Lung (tissue), 12 donors: ENCODE data around the gene OTULIN. TPM values are rescaled to one million over a fixed set of nuclear protein-coding genes. Genes with fewer than 3 reads are reported as not detected.

Experiments
- ATAC-seq: fragments of 200-7000 bp; cut with Tn5 transposase; one replicate; pipeline ENCODE4 v1.9.1; 2020; ENCODE audit warnings: moderate number of reproducible peaks; ENCODE audit not compliant: insufficient read depth, low FRiP score
- DNase-seq, 3 donors: peaks; one replicate each; pipeline ENCODE4 v3.0.0-alpha.2; 2013 to 2017
- H3K27ac ChIP-seq, 2 donors: one replicate each; pipeline ENCODE4 v1.5.1; 2013; ENCODE audit warnings: mild to moderate bottlenecking in 2 of 2, moderate library complexity in 2 of 2, control low read depth in 1 of 2, inconsistent platforms in 1 of 2, low read depth in 1 of 2, low read length in 1 of 2
- H3K27me3 ChIP-seq, 3 donors: one replicate each; pipeline ENCODE4 v1.5.1; 2013; ENCODE audit warnings: low read length in 2 of 3; ENCODE audit not compliant: control insufficient read depth in 3 of 3, insufficient read depth in 3 of 3
- H3K36me3 ChIP-seq, 4 donors: one replicate each; pipeline ENCODE4 v1.5.1; 2013; ENCODE audit warnings: low read length in 4 of 4, mild to moderate bottlenecking in 1 of 4, moderate library complexity in 1 of 4; ENCODE audit not compliant: control insufficient read depth in 4 of 4, insufficient read depth in 4 of 4
- H3K4me1 ChIP-seq, 5 donors: one replicate each; pipeline ENCODE4 v1.5.1; 2013; ENCODE audit warnings: low read length in 5 of 5, mild to moderate bottlenecking in 2 of 5, moderate library complexity in 1 of 5; ENCODE audit not compliant: control insufficient read depth in 5 of 5, insufficient read depth in 5 of 5
- H3K4me3 ChIP-seq: one replicate; pipeline ENCODE4 v1.5.1; 2013; ENCODE audit warnings: mild to moderate bottlenecking, control low read depth, moderate library complexity
- H3K9ac ChIP-seq, 2 donors: one replicate each; pipeline ENCODE4 v1.5.1; 2013; ENCODE audit warnings: low read length in 2 of 2, control low read depth in 1 of 2; ENCODE audit not compliant: insufficient read depth in 1 of 2
- H3K9me3 ChIP-seq, 4 donors: one replicate each; pipeline ENCODE4 v1.5.1; 2013; ENCODE audit warnings: low read length in 3 of 4, mild to moderate bottlenecking in 1 of 4, moderate library complexity in 1 of 4; ENCODE audit not compliant: control insufficient read depth in 4 of 4, insufficient read depth in 3 of 4
- WGBS, 2 donors: extraction: QIAGEN DNeasy Blood & Tissue Kit; methylation state at CpG; one replicate each; pipeline ENCODE4 v1.1.7; 2013; 5-methylcytosine and 5-hydroxymethylcytosine counted together
- polyA plus RNA-seq, 2 donors: library from polyadenylated mRNA; stranded (reverse); fragments of 200-250 nt; gene quantifications; one replicate each; pipeline ENCODE4 v1.2.1, GENCODE V29; 2013
- total RNA-seq, 2 donors: library from RNA; depleted of rRNA in 1 of 2; stranded (reverse); fragments of >200 nt in 1 of 2; gene quantifications; one replicate each; pipeline ENCODE4 v1.2.1, GENCODE V29; 2014 to 2021
- TF ChIP-seq, protein P1 (sequence below): IDR thresholded peaks from 2 replicates; pipeline ENCODE4 v1.5.1; 2012; ENCODE audit warnings: mild to moderate bottlenecking; ENCODE audit errors: control extremely low read depth, extremely low read depth
- donor health status: control.
- donor health status: control.
- donor health status: Bipolar disorder and iron deficiency.
- donor health status: healthy.
- donor health status: DM: yes; HTN: yes; CAD: no.

Gene OTULIN
- total and polyA plus RNA-seq, 4 donors: 7.5 to 35.6 (median 21.9) TPM

DNA sequence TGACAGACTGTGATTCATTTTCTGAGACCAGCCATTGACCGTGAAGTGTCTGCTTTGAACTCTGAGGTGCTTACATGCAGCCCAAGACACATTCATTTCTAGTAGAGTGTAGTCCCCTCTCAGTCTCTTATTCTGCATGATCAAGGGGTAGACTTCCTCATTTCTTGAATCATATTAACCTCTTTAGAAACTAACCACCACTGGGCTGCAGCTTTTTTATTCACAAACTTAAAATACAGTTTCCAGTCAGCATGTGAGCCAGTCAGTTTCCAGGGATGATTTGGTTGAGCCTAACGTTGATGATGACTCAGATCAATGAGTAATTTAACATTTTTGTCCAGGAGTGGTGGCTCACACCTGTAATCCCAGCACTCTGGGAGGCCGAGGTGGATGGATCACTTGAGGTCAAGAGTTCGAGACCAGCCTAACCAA, 59.2 kb downstream of the OTULIN start:
- TF ChIP-seq, protein P1, sequence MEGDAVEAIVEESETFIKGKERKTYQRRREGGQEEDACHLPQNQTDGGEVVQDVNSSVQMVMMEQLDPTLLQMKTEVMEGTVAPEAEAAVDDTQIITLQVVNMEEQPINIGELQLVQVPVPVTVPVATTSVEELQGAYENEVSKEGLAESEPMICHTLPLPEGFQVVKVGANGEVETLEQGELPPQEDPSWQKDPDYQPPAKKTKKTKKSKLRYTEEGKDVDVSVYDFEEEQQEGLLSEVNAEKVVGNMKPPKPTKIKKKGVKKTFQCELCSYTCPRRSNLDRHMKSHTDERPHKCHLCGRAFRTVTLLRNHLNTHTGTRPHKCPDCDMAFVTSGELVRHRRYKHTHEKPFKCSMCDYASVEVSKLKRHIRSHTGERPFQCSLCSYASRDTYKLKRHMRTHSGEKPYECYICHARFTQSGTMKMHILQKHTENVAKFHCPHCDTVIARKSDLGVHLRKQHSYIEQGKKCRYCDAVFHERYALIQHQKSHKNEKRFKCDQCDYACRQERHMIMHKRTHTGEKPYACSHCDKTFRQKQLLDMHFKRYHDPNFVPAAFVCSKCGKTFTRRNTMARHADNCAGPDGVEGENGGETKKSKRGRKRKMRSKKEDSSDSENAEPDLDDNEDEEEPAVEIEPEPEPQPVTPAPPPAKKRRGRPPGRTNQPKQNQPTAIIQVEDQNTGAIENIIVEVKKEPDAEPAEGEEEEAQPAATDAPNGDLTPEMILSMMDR: no peak
- WGBS, 2 donors: 81 to 83% methylated on average over 4 of the region's 4 CpGs
- no peaks in the 10 kb centered on the region for H3K9me3 ChIP-seq
- no peak overlapping the region for H3K4me3 ChIP-seq
- no peak overlapping the region for H3K27ac ChIP-seq
- peaks cover 0 to 4% (median 0%) of the 10 kb centered on the region in 5 donors for H3K4me1 ChIP-seq
- no peak for DNase-seq
- no peaks in the 10 kb centered on the region for H3K36me3 ChIP-seq
- no peaks in the 10 kb centered on the region for H3K27me3 ChIP-seq
- H3K9ac ChIP-seq: no peak overlapping the region
- no peak for ATAC-seq

DNA sequence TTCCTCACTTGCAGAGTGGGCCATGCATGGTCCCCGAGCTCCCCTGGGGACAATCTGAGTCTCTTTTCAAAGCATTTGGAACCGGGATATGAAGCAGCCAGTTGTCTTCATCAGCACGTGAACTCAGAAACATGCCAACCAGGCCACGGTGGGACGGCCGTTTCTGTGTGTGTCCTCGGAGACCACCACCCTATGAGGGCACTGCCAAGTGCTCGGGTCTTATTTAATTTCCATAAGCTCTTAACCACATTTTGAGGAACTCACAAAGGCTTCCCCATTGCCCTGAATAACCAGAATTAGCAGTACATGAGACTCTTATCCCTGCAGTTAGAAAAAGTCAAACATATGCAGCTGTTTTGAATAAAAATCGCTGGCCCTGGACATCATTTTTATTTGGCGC, 60.1 kb downstream of the OTULIN start:
- H3K4me1 ChIP-seq: peaks cover 0 to 4% (median 0%) of the 10 kb centered on the region in 5 donors

DNA sequence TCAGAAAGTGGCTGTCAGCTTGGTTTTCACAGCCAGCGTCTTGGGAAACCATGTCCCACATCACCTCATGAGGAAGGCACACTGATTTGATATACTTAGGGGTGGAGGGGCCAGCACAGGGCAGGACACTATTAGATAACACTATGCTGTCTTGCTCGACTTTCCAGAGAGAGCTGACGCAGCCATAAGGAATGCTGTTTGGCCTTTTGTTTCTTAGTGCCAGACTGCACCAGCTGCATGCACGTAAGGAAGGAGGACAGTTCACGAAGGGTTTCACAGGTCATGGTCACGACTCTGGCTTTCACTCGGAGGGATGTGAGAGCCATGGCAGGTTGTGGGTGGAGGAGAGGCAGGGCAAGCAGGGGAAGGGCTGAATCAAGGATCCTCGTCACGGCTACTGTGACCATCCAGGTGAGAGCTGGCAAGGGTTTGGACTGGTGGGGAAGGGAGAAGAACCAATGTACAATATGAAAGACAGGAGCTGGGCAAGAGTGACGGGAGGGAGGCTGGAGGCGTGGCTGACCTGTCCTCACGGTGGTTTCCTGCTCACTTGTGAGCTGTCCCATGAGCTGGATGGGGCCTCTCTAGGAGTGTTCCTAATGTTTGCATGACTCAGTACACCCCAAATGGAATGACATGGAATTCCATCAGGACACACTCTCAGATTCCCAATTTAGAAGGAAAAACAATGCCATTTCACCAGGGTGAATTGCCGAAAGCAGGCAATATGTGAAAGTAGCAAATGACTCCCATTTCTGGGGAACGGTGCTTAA, 61.7 kb downstream of the OTULIN start:
- H3K4me3 ChIP-seq: no peak overlapping the region
- TF ChIP-seq, protein P1: no peak
- H3K9ac ChIP-seq: no peak overlapping the region
- ATAC-seq (no peak), DNase-seq (no peak)
- H3K27ac ChIP-seq: peak overlapping the region in 1 of 2 donors; percentile 0
- peaks cover 0 to 6% (median 0%) of the 10 kb centered on the region in 4 donors for H3K36me3 ChIP-seq
- H3K4me1 ChIP-seq: peaks cover 0 to 4% (median 0%) of the 10 kb centered on the region in 5 donors
- H3K27me3 ChIP-seq: no peaks in the 10 kb centered on the region
- 89 to 91% methylated on average over 14 of the region's 14 CpGs for WGBS, 2 donors
- H3K9me3 ChIP-seq: no peaks in the 10 kb centered on the region

More for the DNA sequence above, 60.1 kb downstream of the OTULIN start:
- DNase-seq (no peak), ATAC-seq (no peak)
- no peak overlapping the region for H3K9ac ChIP-seq
- TF ChIP-seq, protein P1: no peak
- H3K4me3 ChIP-seq: no peak overlapping the region
- H3K36me3 ChIP-seq: no peaks in the 10 kb centered on the region
- H3K9me3 ChIP-seq: no peaks in the 10 kb centered on the region
- WGBS, 2 donors: 50 to 75% methylated on average over 10 of the region's 10 CpGs
- H3K27me3 ChIP-seq: no peaks in the 10 kb centered on the region
- no peak overlapping the region for H3K27ac ChIP-seq
